Prostate gland (tissue), 2 donors: ENCODE results near the gene PDE9A. TPM values are rescaled to one million over a fixed set of nuclear protein-coding genes. Genes with fewer than 3 reads are reported as not detected.

Experiments used
- total RNA-seq, 2 donors: library from RNA; depleted of rRNA; stranded (reverse); fragments of >200 nt; gene quantifications; one replicate each; pipeline ENCODE4 v1.1.0, GENCODE V29; 2016

Gene PDE9A
- total RNA-seq, 2 donors from 2014 or later: 80.0 to 93.6 TPM

Other genes with a start within 250 kb of the PDE9A start
- gene UBASH3A, start 249.7 kb upstream of the PDE9A start, total RNA-seq: 1 to 10 TPM in 1 of 2 donors, under 1 TPM in 1; 0.23 to 1.8 TPM
- gene RSPH1, start 157.4 kb upstream of the PDE9A start, total RNA-seq: 1 to 10 TPM; 1.6 to 2.6 TPM
- gene SLC37A1, start 139.8 kb upstream of the PDE9A start, total RNA-seq: 10 to 100 TPM; 44.2 to 49.6 TPM
- 10 to 100 TPM in 1 of 2 donors, 1 to 10 TPM in 1; 7.0 to 11.9 TPM for gene WDR4, start 225.9 kb downstream of the PDE9A start, total RNA-seq
- gene NDUFV3, start 239.7 kb downstream of the PDE9A start, total RNA-seq: 10 to 100 TPM; 33.2 to 42.1 TPM